GM21737 (cell line): ENCODE results near the gene KCTD20.
"Not testable (repeated sequence)": the region's sequence is repeated elsewhere in the genome, so short reads cannot be mapped to it uniquely, and the experiment has no call there.

Experiments used
- ATAC-seq: cut with Tn5 transposase; IDR thresholded peaks from one replicate; pipeline ENCODE4 v1.9.1; 2021; ENCODE audit warnings: mild to moderate bottlenecking, moderate library complexity; ENCODE audit not compliant: unreplicated experiment

KCTD20 gene

GRCh38 chr6:36442671-36443470 is at the start of gene KCTD20, which contains the start of gene PXT1:
Gene KCTD20, plus strand, starts transcription at chr6:36443000. Its CDS starts 27,098 bp downstream, at chr6:36470098.
Gene PXT1, minus strand, starts transcription at chr6:36442854. Its CDS starts 16,772 bp downstream, at chr6:36426082.
- peak; percentile 70 for ATAC-seq

- no peak for ATAC-seq
These were observed 42.8 kb upstream of the KCTD20 start for GRCh38 chr6:36399970-36400369.

- ATAC-seq, result no peak
These were observed 40.3 kb upstream of the KCTD20 start for GRCh38 chr6:36402481-36402880.

- no peak for ATAC-seq
These were observed 38.6 kb upstream of the KCTD20 start for GRCh38 chr6:36404164-36404563.

GRCh38 chr6:36409718-36410117 is 33.1 kb upstream of the KCTD20 start:
- not testable (repeated sequence) for ATAC-seq

GRCh38 chr6:36413489-36414480 is 29.0 kb upstream of the KCTD20 start:
- no peak for ATAC-seq

GRCh38 chr6:36414481-36414880 is 28.3 kb upstream of the KCTD20 start:
- ATAC-seq, result no peak

- ATAC-seq, result no peak
These were observed 24.2 kb upstream of the KCTD20 start for GRCh38 chr6:36418558-36418957.

GRCh38 chr6:36419310-36419709 is 23.5 kb upstream of the KCTD20 start:
- no peak for ATAC-seq

GRCh38 chr6:36422714-36423100 is 20.1 kb upstream of the KCTD20 start:
- no peak for ATAC-seq

GRCh38 chr6:36423101-36423824 is 19.5 kb upstream of the KCTD20 start:
- ATAC-seq, result peak; percentile 90

- no peak for ATAC-seq
These were observed 16.2 kb upstream of the KCTD20 start for GRCh38 chr6:36426622-36427021.

- no peak for ATAC-seq
These were observed 13.9 kb upstream of the KCTD20 start for GRCh38 chr6:36428911-36429310.

- no peak for ATAC-seq
These were observed 12.4 kb upstream of the KCTD20 start for GRCh38 chr6:36430351-36430750.

- no peak for ATAC-seq
These were observed 11.6 kb upstream of the KCTD20 start for GRCh38 chr6:36431197-36431596.

- no peak for ATAC-seq
These were observed 10.6 kb upstream of the KCTD20 start for GRCh38 chr6:36432151-36432671.

- ATAC-seq, result no peak
These were observed 6.3 kb upstream of the KCTD20 start for GRCh38 chr6:36436466-36436865.

GRCh38 chr6:36441307-36441894 is 1.4 kb upstream of the KCTD20 start:
- peak; percentile 55 for ATAC-seq

GRCh38 chr6:36442103-36442670 is 613 bp upstream of the KCTD20 start:
- ATAC-seq, result no peak
